ENCODE data around the gene SMO. TPM values are rescaled to one million over a fixed set of nuclear protein-coding genes. Genes with fewer than 3 reads are reported as not detected.

The SMO gene
- total RNA-seq, 2 donors from 2014 or later, result 5.4 to 7.6 TPM

Other genes starting within 250 kb of the SMO start
- 10 to 100 TPM; 23.9 to 28.0 TPM for gene TNPO3, start 133.5 kb upstream of the SMO start, total RNA-seq
- 10 to 100 TPM; 10.9 to 12.3 TPM for gene TSPAN33, start 43.9 kb upstream of the SMO start, total RNA-seq
- 1 to 10 TPM; 5.7 to 6.4 TPM for gene AHCYL2, start 36.4 kb downstream of the SMO start, total RNA-seq
- 10 to 100 TPM; 12.1 to 15.3 TPM for gene STRIP2, start 245.8 kb downstream of the SMO start, total RNA-seq

Data from left cardiac atrium (tissue), 2 donors.